Breast epithelium (tissue), 3 donors: Measurements from ENCODE around the gene NCKAP5.

Experiments
- POLR2AphosphoS5 ChIP-seq, 3 donors: sonication (generic); formaldehyde crosslinking; IDR thresholded peaks; one replicate each; pipeline ENCODE4 v1.6.1; 2017; ENCODE audit warnings: antibody characterized with exemption in 3 of 3
- TF ChIP-seq, protein P1 (sequence below), 3 donors: fragments of 450-650 bp; IDR thresholded peaks; one replicate each; pipeline ENCODE4 v1.5.1; 2016 to 2017; ENCODE audit warnings: antibody characterized with exemption in 3 of 3, mild to moderate bottlenecking in 3 of 3, moderate library complexity in 3 of 3

GRCh38 chr2:133287709-133288108 lies 280.6 kb downstream of the NCKAP5 start:
- TF ChIP-seq POLR2AphosphoS5 (IDR thresholded peaks at IDR 0.05) = no peak
- TF ChIP-seq, protein P1, sequence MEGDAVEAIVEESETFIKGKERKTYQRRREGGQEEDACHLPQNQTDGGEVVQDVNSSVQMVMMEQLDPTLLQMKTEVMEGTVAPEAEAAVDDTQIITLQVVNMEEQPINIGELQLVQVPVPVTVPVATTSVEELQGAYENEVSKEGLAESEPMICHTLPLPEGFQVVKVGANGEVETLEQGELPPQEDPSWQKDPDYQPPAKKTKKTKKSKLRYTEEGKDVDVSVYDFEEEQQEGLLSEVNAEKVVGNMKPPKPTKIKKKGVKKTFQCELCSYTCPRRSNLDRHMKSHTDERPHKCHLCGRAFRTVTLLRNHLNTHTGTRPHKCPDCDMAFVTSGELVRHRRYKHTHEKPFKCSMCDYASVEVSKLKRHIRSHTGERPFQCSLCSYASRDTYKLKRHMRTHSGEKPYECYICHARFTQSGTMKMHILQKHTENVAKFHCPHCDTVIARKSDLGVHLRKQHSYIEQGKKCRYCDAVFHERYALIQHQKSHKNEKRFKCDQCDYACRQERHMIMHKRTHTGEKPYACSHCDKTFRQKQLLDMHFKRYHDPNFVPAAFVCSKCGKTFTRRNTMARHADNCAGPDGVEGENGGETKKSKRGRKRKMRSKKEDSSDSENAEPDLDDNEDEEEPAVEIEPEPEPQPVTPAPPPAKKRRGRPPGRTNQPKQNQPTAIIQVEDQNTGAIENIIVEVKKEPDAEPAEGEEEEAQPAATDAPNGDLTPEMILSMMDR (IDR thresholded peaks at IDR 0.05) = no peak
